CD14-positive monocyte (primary cell): ENCODE measurements around the gene ANKLE2. TPM values are rescaled to one million over a fixed set of nuclear protein-coding genes. Genes with fewer than 3 reads are reported as not detected.

ENCODE experiments used
- DNase-seq, 3 donors: peaks; one replicate each; pipeline ENCODE4 v3.0.0-alpha.2; 2011 to 2022
- H2AFZ ChIP-seq: 2 replicates; pipeline ENCODE4 v1.6.0; 2012; ENCODE audit warnings: mild to moderate bottlenecking, low read depth, low read length, inconsistent platforms; ENCODE audit not compliant: insufficient read depth, poor library complexity, severe bottlenecking
- H3K27ac ChIP-seq, 2 donors: 1 replicate in 1 of 2; 2 replicates in 1 of 2; pipeline ENCODE4 v1.5.1; 2012 to 2013; ENCODE audit warnings: low read length in 2 of 2, control low read depth in 1 of 2, inconsistent platforms in 1 of 2, low read depth in 1 of 2, mild to moderate bottlenecking in 1 of 2
- H3K27me3 ChIP-seq, 2 donors: one replicate each; pipeline versions ENCODE4 v1.6.0 to v1.6.1; 2011 to 2013; ENCODE audit warnings: low read length in 2 of 2; ENCODE audit not compliant: control insufficient read depth in 2 of 2, insufficient read depth in 2 of 2
- H3K36me3 ChIP-seq, 2 donors: replicated peaks in 1 of 2; 1 replicate in 1 of 2; 2 replicates in 1 of 2; pipeline versions ENCODE4 v1.5.1 to v1.6.1; 2012 to 2013; ENCODE audit warnings: low read length in 2 of 2, control low read depth in 1 of 2, inconsistent platforms in 1 of 2, mild to moderate bottlenecking in 1 of 2; ENCODE audit not compliant: insufficient read depth in 2 of 2, control insufficient read depth in 1 of 2
- H3K4me1 ChIP-seq, 2 donors: 1 replicate in 1 of 2; 2 replicates in 1 of 2; pipeline versions ENCODE4 v1.5.1 to v1.6.1; 2012 to 2013; ENCODE audit warnings: low read length in 2 of 2, control low read depth in 1 of 2, inconsistent platforms in 1 of 2, mild to moderate bottlenecking in 1 of 2, moderate library complexity in 1 of 2; ENCODE audit not compliant: insufficient read depth in 2 of 2, control insufficient read depth in 1 of 2
- H3K4me2 ChIP-seq: replicated peaks from 2 replicates; pipeline ENCODE3; 2012; ENCODE audit warnings: low read length, moderate library complexity, mild to moderate bottlenecking; ENCODE audit not compliant: poor library complexity, severe bottlenecking; ENCODE audit errors: extremely low read depth
- H3K4me3 ChIP-seq, 3 experiments: fragments of 200-600 bp in 1 of 3; sonication (generic) in 1 of 3; replicated peaks in 1 of 3; 1 replicate in 2 of 3; 2 replicates in 1 of 3; pipeline ENCODE4 v1.5.1; 2011 to 2013; ENCODE audit warnings: low read length in 3 of 3, mild to moderate bottlenecking in 3 of 3, control low read depth in 2 of 3, low read depth in 2 of 3, inconsistent platforms in 1 of 3, moderate library complexity in 1 of 3
- H3K79me2 ChIP-seq: 2 replicates; pipeline ENCODE4 v1.6.0; 2012; ENCODE audit warnings: mild to moderate bottlenecking, control low read depth, inconsistent platforms, low read length, moderate library complexity; ENCODE audit not compliant: insufficient read depth
- H3K9ac ChIP-seq: 2 replicates; pipeline ENCODE4 v1.6.0; 2017; ENCODE audit warnings: low read length, mild to moderate bottlenecking; ENCODE audit not compliant: insufficient read depth, poor library complexity, severe bottlenecking
- H3K9me3 ChIP-seq, 2 donors: replicated peaks in 1 of 2; 1 replicate in 1 of 2; 2 replicates in 1 of 2; pipeline versions ENCODE4 v1.5.1 to v1.6.1; 2012 to 2013; ENCODE audit warnings: low read length in 2 of 2, control low read depth in 1 of 2; ENCODE audit not compliant: control insufficient read depth in 1 of 2, insufficient read depth in 1 of 2
- H4K20me1 ChIP-seq: 2 replicates; pipeline ENCODE4 v1.6.0; 2012; ENCODE audit warnings: mild to moderate bottlenecking, low read length, control low read depth, moderate library complexity; ENCODE audit not compliant: insufficient read depth
- H3K27ac Mint-ChIP-seq, 7 donors: one replicate each; pipeline ENCODE4 v1.8.0; 2020; ENCODE audit warnings: mild to moderate bottlenecking in 7 of 7, mixed read lengths in 7 of 7, moderate library complexity in 6 of 7, inconsistent platforms in 2 of 7
- H3K27me3 Mint-ChIP-seq, 3 donors: one replicate each; pipeline ENCODE4 v1.8.0; 2021 to 2022; ENCODE audit warnings: low read depth in 3 of 3, mild to moderate bottlenecking in 3 of 3, mixed read lengths in 3 of 3, moderate library complexity in 3 of 3, inconsistent platforms in 1 of 3
- H3K36me3 Mint-ChIP-seq, 2 donors: one replicate each; pipeline ENCODE4 v1.8.0; 2020; ENCODE audit warnings: mixed read lengths in 2 of 2, inconsistent platforms in 1 of 2, mild to moderate bottlenecking in 1 of 2
- H3K4me1 Mint-ChIP-seq: one replicate; pipeline ENCODE4 v1.8.0; 2020; ENCODE audit warnings: mild to moderate bottlenecking, mixed read lengths
- H3K4me3 Mint-ChIP-seq, 2 donors: one replicate each; pipeline ENCODE4 v1.8.0; 2020; ENCODE audit warnings: mild to moderate bottlenecking in 2 of 2, mixed read lengths in 2 of 2, moderate library complexity in 1 of 2
- H3K9me3 Mint-ChIP-seq, 7 donors: one replicate each; pipeline ENCODE4 v1.8.0; 2020 to 2022; ENCODE audit warnings: mixed read lengths in 7 of 7, mild to moderate bottlenecking in 6 of 7, moderate library complexity in 6 of 7, inconsistent platforms in 2 of 7
- CTCF ChIP-seq: fragments of 200-600 bp; IDR thresholded peaks from one replicate; pipeline ENCODE4 v1.8.0; 2022; ENCODE audit warnings: antibody characterized with exemption, mild to moderate bottlenecking
- WGBS: methylation state at CpG from one replicate; pipeline ENCODE4 v1.1.5; 2013; ENCODE audit warnings: missing lambda C conversion rate; ENCODE audit not compliant: insufficient coverage; 5-methylcytosine and 5-hydroxymethylcytosine counted together
- intact Hi-C, 2 donors: fragments of 100-400 bp; cut with micrococcal nuclease; formaldehyde crosslinking; loops; one replicate each; pipeline versions ENCODE4 v1.15.0 to v1.15.1; 2023
- polyA plus RNA-seq, 3 donors: library from polyadenylated mRNA; depleted of rRNA in 1 of 3; unstranded in 2 of 3; stranded (reverse) in 1 of 3; fragments of 300-500 nt in 2 of 3; fragments of >200 nt in 1 of 3; fragmentation: Illumina TruSeq in 2 of 3; gene quantifications; 1 replicate in 2 of 3; 2 replicates in 1 of 3; pipeline ENCODE4 v1.2.3, GENCODE V29; 2012 to 2021

Gene ANKLE2
- polyA plus RNA-seq, 3 donors, result 10.1 to 88.4 (median 15.0) TPM

DNA sequence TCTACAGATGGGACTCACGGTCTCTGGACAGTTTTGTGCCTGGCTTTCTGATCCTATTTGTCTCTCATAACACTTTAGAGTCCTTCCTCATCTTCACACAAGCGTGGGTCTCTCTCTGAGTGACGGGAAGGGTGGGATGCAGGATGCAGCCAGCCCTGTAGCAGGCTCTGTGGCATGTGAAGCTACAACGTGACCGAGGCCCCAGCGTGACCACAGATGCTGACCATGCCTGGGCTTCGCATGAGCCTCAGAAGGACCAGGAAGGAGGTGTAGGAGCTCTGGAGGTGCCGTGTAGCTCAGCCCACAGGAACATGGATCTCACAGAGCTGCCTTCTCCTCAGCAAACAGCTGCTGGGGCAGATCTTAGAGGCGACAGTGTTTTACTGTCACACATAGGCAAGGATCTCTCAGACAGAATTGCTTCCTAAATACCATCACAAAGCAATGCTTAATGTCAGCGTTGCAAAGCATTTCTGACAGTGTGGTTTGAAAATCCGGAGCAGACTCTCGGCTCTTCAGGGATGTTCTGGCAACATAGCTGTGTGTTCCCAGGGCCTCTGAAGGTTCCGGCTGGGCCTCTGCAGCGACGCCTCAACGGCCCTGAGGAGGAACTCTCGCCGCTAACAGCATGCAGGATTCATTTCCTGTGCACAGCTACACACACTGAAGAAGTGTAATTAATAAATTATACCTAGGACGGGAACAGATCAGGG is 21.9 kb downstream of the ANKLE2 start:
- Mint-ChIP-seq H3K4me1 (no peaks in the 10 kb centered on the region), H3K27me3 (peaks cover 0 to 3% (median 0%) of the 10 kb centered on the region in 3 donors), H3K36me3 (peaks cover 95 to 100% of the 10 kb centered on the region in 2 donors), H3K9me3 (peaks cover 0 to 2% (median 0%) of the 10 kb centered on the region in 7 donors), H3K27ac (no peak overlapping the region), H3K4me3 (no peak overlapping the region)
- H3K4me3 ChIP-seq, result no peak overlapping the region
- H2AFZ ChIP-seq, result no peak overlapping the region
- peaks cover 20% of the 10 kb centered on the region for H3K79me2 ChIP-seq
- H3K4me1 ChIP-seq, result no peaks in the 10 kb centered on the region
- DNase-seq, result no peak
- H4K20me1 ChIP-seq, result peaks cover 40% of the 10 kb centered on the region
- H3K36me3 ChIP-seq, result peaks cover 91 to 100% of the 10 kb centered on the region in 2 donors
- no peak overlapping the region for H3K27ac ChIP-seq
- no peaks in the 10 kb centered on the region for H3K9me3 ChIP-seq
- intact Hi-C loops, result no loop called here
- H3K4me2 ChIP-seq, result no peak overlapping the region
- no peak overlapping the region for H3K9ac ChIP-seq
- 89% methylated on average over 9 of the region's 19 CpGs for WGBS
- no peak for TF ChIP-seq CTCF
- H3K27me3 ChIP-seq, result no peaks in the 10 kb centered on the region

GRCh38 chr12:132736913-132737312 is 24.7 kb downstream of the ANKLE2 start:
- H3K27me3 ChIP-seq, result no peaks in the 10 kb centered on the region
- no peak overlapping the region for H3K4me2 ChIP-seq
- no peak overlapping the region for H3K27ac ChIP-seq
- H3K9ac ChIP-seq, result no peak overlapping the region
- WGBS, result 99% methylated on average over 11 of the region's 15 CpGs
- Mint-ChIP-seq H3K9me3 (peaks cover 0 to 2% (median 0%) of the 10 kb centered on the region in 7 donors), H3K27me3 (peaks cover 0 to 3% (median 0%) of the 10 kb centered on the region in 3 donors), H3K36me3 (peaks cover 97 to 100% of the 10 kb centered on the region in 2 donors), H3K4me3 (no peak overlapping the region), H3K4me1 (no peaks in the 10 kb centered on the region), H3K27ac (no peak overlapping the region)
- no peak overlapping the region for H2AFZ ChIP-seq
- H3K9me3 ChIP-seq, result no peaks in the 10 kb centered on the region
- no peak overlapping the region for H3K4me3 ChIP-seq
- TF ChIP-seq CTCF, result no peak
- peaks cover 13% of the 10 kb centered on the region for H4K20me1 ChIP-seq
- intact Hi-C loops, result no loop called here
- peaks cover 91 to 100% of the 10 kb centered on the region in 2 donors for H3K36me3 ChIP-seq
- no peak for DNase-seq
- no peaks in the 10 kb centered on the region for H3K79me2 ChIP-seq
- no peaks in the 10 kb centered on the region for H3K4me1 ChIP-seq
